ENCODE results near the gene THADA.
"Not testable (repeated sequence)": the region's sequence is repeated elsewhere in the genome, so short reads cannot be mapped to it uniquely, and the experiment has no call there.

Gene THADA

GRCh38 chr2:43534569-43534968 lies 61.3 kb downstream of the THADA start:
- no peak overlapping the region for H3K27ac ChIP-seq (ENCODE audit: poor library complexity, severe bottlenecking)
- H3K9me3 ChIP-seq (ENCODE audit: severe bottlenecking), result no peaks in the 10 kb centered on the region
- H3K27me3 ChIP-seq (ENCODE audit: insufficient read depth, poor library complexity, severe bottlenecking), result no peaks in the 10 kb centered on the region
- H3K4me3 ChIP-seq (ENCODE audit: severe bottlenecking), result no peak overlapping the region
- ATAC-seq (ENCODE audit: low read depth) (no peak), DNase-seq (ENCODE audit: low spot score) (no peak)
- H3K36me3 ChIP-seq (ENCODE audit: low read depth), result peaks cover 10% of the 10 kb centered on the region
- peaks cover 15% of the 10 kb centered on the region for H3K4me1 ChIP-seq (ENCODE audit: insufficient read depth, poor library complexity, severe bottlenecking)
- no peak for TF ChIP-seq CTCF (IDR thresholded peaks at IDR 0.05; ENCODE audit: poor library complexity, severe bottlenecking)

DNA sequence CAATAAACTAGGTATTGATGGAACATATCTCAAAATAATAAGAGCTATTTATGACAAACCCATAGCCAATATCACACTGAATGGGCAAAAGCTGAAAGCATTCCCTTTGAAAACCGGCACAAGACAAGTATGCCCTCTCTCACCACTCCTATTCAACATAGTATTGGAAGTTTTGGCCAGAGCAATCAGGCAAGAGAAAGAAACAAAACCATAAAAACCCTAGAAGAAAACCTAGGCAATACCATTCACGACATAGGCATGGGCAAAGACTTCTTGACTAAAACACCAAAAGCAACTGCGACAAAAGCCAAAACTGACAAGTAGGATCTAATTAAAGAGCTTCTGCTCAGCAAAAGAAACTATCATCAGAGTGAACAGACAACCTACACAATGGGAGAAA lies 63.3 kb downstream of the THADA start:
- not testable (repeated sequence) for H3K4me3 ChIP-seq (ENCODE audit: severe bottlenecking); H3K27ac ChIP-seq (ENCODE audit: poor library complexity, severe bottlenecking); DNase-seq (ENCODE audit: low spot score); H3K4me1 ChIP-seq (ENCODE audit: insufficient read depth, poor library complexity, severe bottlenecking); ATAC-seq (ENCODE audit: low read depth); H3K27me3 ChIP-seq (ENCODE audit: insufficient read depth, poor library complexity, severe bottlenecking); H3K36me3 ChIP-seq (ENCODE audit: low read depth); H3K9me3 ChIP-seq (ENCODE audit: severe bottlenecking)

- H3K9me3 ChIP-seq (ENCODE audit: severe bottlenecking), result no peaks in the 10 kb centered on the region
- TF ChIP-seq CTCF (IDR thresholded peaks at IDR 0.05; ENCODE audit: poor library complexity, severe bottlenecking), result no peak
- no peak overlapping the region for H3K4me3 ChIP-seq (ENCODE audit: severe bottlenecking)
- DNase-seq (ENCODE audit: low spot score) (no peak), ATAC-seq (ENCODE audit: low read depth) (no peak)
- 0 out of 2 replicates have a peak, but pooled peaks cover 2% of the 10 kb centered on the region for H3K36me3 ChIP-seq (ENCODE audit: low read depth)
- no peak overlapping the region for H3K27ac ChIP-seq (ENCODE audit: poor library complexity, severe bottlenecking)
- H3K27me3 ChIP-seq (ENCODE audit: insufficient read depth, poor library complexity, severe bottlenecking), result no peaks in the 10 kb centered on the region
- H3K4me1 ChIP-seq (ENCODE audit: insufficient read depth, poor library complexity, severe bottlenecking), result no peaks in the 10 kb centered on the region
Observed at GRCh38 chr2:43531251-43531650, 64.6 kb downstream of the THADA start.

DNA sequence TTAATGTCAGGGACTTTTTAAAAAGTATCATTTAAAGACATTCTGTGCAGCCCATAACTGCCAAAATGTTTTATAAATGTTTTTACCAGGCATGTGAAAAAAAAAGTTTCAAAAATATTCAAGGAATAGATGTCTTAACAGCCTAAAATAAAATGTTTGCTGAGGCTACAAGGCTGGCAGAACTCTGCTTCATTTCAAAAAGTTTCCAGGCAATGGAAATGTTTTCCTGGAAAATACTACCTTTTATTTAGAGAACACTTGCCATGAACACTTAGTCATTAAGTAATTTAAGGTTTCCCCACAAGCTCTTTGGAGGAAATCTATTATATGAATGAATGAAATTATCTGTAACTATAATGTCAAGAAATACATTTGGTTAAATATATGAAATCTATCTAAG lies 68.8 kb downstream of the THADA start:
- Histone ChIP-seq H3K4me1 (ENCODE audit: insufficient read depth, poor library complexity, severe bottlenecking) (no peaks in the 10 kb centered on the region), H3K27ac (ENCODE audit: poor library complexity, severe bottlenecking) (no peak overlapping the region), H3K4me3 (ENCODE audit: severe bottlenecking) (no peak overlapping the region), H3K27me3 (ENCODE audit: insufficient read depth, poor library complexity, severe bottlenecking) (no peaks in the 10 kb centered on the region), H3K36me3 (ENCODE audit: low read depth) (0 out of 2 replicates have a peak, but pooled peaks cover 2% of the 10 kb centered on the region), H3K9me3 (ENCODE audit: severe bottlenecking) (peaks cover 3% of the 10 kb centered on the region)
- no peak for DNase-seq (ENCODE audit: low spot score)
- no peak for ATAC-seq (ENCODE audit: low read depth)
- TF ChIP-seq CTCF (IDR thresholded peaks at IDR 0.05; ENCODE audit: poor library complexity, severe bottlenecking), result no peak

GRCh38 chr2:43525506-43525905 lies 70.3 kb downstream of the THADA start:
- Histone ChIP-seq H3K27ac (ENCODE audit: poor library complexity, severe bottlenecking) (no peak overlapping the region), H3K27me3 (ENCODE audit: insufficient read depth, poor library complexity, severe bottlenecking) (no peaks in the 10 kb centered on the region), H3K36me3 (ENCODE audit: low read depth) (0 out of 2 replicates have a peak, but pooled peaks cover 2% of the 10 kb centered on the region), H3K9me3 (ENCODE audit: severe bottlenecking) (peaks cover 3% of the 10 kb centered on the region), H3K4me1 (ENCODE audit: insufficient read depth, poor library complexity, severe bottlenecking) (peaks cover under 1% of the 10 kb centered on the region), H3K4me3 (ENCODE audit: severe bottlenecking) (no peak overlapping the region)
- no peak for TF ChIP-seq CTCF (IDR thresholded peaks at IDR 0.05; ENCODE audit: poor library complexity, severe bottlenecking)
- DNase-seq (ENCODE audit: low spot score) (no peak), ATAC-seq (ENCODE audit: low read depth) (no peak)

All from RWPE2 (cell line).